Measurements from ENCODE around the gene CDC123.

The CDC123 gene

DNA sequence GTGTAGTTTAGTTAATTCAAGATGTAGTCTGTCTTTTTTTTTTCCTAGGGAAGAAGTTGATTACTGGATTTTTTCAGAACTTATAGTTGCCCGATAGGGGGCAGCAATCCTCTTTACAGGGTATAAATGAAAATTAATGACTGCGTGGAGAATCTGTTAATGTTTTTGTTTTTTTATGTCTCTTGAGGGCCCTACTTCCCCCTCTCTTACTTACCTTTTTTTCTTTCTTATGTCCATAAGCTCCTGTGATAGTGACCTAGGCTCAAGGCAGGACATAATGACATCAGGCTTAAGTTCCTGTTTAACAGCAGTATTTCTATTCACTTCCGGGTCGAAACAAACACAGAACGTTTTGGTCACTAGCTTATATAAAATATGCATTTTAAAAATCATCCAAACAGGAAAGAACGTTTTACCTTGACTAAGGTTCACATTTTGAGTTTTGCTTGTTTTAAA, 18.8 kb downstream of the CDC123 start:
- Histone ChIP-seq H3K27ac (replicated peaks) (peak overlapping the region; percentile 27), H3K4me3 (replicated peaks; ENCODE audit: insufficient read depth, low read length) (no peak overlapping the region), H3K27me3 (ENCODE audit: insufficient read depth, poor library complexity, severe bottlenecking) (no peaks in the 10 kb centered on the region)
- DNase-seq (ENCODE audit: low read depth in 1 of 2, low spot score in 1 of 2) = no peak
- TF ChIP-seq, protein P1, sequence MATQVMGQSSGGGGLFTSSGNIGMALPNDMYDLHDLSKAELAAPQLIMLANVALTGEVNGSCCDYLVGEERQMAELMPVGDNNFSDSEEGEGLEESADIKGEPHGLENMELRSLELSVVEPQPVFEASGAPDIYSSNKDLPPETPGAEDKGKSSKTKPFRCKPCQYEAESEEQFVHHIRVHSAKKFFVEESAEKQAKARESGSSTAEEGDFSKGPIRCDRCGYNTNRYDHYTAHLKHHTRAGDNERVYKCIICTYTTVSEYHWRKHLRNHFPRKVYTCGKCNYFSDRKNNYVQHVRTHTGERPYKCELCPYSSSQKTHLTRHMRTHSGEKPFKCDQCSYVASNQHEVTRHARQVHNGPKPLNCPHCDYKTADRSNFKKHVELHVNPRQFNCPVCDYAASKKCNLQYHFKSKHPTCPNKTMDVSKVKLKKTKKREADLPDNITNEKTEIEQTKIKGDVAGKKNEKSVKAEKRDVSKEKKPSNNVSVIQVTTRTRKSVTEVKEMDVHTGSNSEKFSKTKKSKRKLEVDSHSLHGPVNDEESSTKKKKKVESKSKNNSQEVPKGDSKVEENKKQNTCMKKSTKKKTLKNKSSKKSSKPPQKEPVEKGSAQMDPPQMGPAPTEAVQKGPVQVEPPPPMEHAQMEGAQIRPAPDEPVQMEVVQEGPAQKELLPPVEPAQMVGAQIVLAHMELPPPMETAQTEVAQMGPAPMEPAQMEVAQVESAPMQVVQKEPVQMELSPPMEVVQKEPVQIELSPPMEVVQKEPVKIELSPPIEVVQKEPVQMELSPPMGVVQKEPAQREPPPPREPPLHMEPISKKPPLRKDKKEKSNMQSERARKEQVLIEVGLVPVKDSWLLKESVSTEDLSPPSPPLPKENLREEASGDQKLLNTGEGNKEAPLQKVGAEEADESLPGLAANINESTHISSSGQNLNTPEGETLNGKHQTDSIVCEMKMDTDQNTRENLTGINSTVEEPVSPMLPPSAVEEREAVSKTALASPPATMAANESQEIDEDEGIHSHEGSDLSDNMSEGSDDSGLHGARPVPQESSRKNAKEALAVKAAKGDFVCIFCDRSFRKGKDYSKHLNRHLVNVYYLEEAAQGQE (IDR thresholded peaks at IDR 0.05; ENCODE audit: insufficient replicate concordance, low read depth) = no peak
- TF ChIP-seq GABPA (IDR thresholded peaks at IDR 0.05; ENCODE audit: low read depth) = peak; percentile 52; the same call in 1 of the 2 replicates

DNA sequence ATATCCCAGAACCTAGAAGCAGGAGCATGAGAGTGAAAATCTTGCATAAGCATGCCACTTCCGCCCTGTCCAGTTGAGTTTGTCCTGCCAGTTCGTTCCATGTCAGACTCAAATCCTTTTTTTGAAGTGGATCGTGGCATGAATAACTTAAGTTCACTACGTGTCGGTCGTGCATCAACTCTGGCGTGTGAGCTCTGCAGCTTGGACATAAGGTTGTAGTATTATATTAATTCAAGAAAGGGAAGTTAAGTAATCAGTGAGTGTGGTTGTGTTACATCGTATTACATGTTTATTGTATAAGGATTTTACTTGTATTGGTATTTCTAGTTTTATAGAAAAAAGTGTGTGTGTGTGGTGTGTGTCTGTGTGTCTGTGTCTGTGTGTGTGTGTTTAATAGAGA, 23.0 kb downstream of the CDC123 start:
- Histone ChIP-seq H3K4me3 (replicated peaks; ENCODE audit: insufficient read depth, low read length) (no peak overlapping the region), H3K27ac (replicated peaks) (0 out of 2 replicates have a peak overlapping the region, but pooled peaks have one; percentile 27), H3K27me3 (ENCODE audit: insufficient read depth, poor library complexity, severe bottlenecking) (no peaks in the 10 kb centered on the region)
- peak; percentile 7; the same call in 1 of the 2 replicates for TF ChIP-seq SPI1 (IDR thresholded peaks at IDR 0.05; ENCODE audit: borderline replicate concordance, low read depth)
- TF ChIP-seq GABPA (IDR thresholded peaks at IDR 0.05; ENCODE audit: low read depth) = no peak
- TF ChIP-seq POLR2AphosphoS5 (IDR thresholded peaks at IDR 0.05; ENCODE audit: low read depth) = no peak
- TF ChIP-seq CTCF (IDR thresholded peaks at IDR 0.05; ENCODE audit: insufficient read depth, low read length) = no peak
- TF ChIP-seq, protein P1 (IDR thresholded peaks at IDR 0.05; ENCODE audit: insufficient replicate concordance, low read depth) = no peak
- DNase-seq (ENCODE audit: low read depth in 1 of 2, low spot score in 1 of 2) = peak in 1 of 2 experiments; percentile 16

DNA sequence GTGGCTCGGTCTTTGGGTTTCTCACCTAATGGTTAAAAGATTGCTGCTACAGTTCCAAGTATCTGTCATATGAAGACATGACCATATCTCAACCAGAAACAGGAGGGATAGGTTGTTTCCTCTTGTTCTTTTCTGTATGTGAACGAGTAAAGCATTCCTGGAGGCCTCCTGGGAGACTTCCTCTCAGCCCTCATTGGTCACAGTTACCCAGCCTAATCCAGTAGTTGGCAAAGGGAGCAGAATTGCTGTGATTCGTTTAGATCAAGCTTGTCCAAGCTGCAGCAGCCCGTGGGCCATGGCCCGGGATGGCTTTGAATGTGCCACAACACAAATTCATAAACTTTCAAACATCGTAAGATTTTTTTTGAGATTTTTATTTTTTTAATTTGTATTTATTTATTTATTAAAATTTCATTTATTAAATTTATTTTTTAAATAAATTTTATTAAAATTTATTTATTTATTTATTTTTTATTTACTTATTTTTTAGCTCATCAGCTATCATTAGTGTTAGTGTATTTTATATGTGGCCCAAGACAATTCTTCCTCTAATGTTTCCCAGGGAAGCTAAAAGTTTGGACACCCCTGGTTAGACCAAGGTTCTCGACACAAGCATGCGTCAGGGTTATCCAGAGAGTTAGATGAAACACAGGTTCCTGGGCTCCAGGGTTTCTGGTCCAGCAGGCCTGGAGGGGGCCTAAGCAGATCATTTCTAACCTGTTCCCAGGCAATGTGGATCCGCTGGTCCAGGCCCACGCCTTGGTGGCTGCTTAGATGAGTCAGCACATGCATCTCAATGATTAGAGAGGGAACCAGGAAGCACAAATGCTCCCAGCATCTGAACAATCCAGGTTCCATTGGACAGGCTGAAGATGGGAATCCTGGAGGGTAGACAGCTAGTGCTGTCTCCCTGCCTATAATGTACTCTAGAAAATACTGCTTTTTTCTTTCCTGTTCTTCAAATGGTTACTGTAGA, 25.6 kb downstream of the CDC123 start:
- no peak for TF ChIP-seq CTCF (IDR thresholded peaks at IDR 0.05; ENCODE audit: insufficient read depth, low read length)
- no peak for TF ChIP-seq GABPA (IDR thresholded peaks at IDR 0.05; ENCODE audit: low read depth)
- TF ChIP-seq SPI1 (IDR thresholded peaks at IDR 0.05; ENCODE audit: borderline replicate concordance, low read depth) = no peak
- no peak for TF ChIP-seq POLR2AphosphoS5 (IDR thresholded peaks at IDR 0.05; ENCODE audit: low read depth)
- TF ChIP-seq, protein P1 (IDR thresholded peaks at IDR 0.05; ENCODE audit: insufficient replicate concordance, low read depth) = no peak
- H3K4me3 ChIP-seq (replicated peaks; ENCODE audit: insufficient read depth, low read length) = no peak overlapping the region
- no peak overlapping the region for H3K27ac ChIP-seq (replicated peaks)
- H3K27me3 ChIP-seq (ENCODE audit: insufficient read depth, poor library complexity, severe bottlenecking) = no peaks in the 10 kb centered on the region
- DNase-seq (ENCODE audit: low read depth in 1 of 2, low spot score in 1 of 2) = no peak
